NCI-H2171 treated with DMSO at 0.1 percent for 48 hours (cell line): Measurements from ENCODE around the gene RNF20.
"Not testable (repeated sequence)": the region's sequence is repeated elsewhere in the genome, so short reads cannot be mapped to it uniquely, and the experiment has no call there.

ENCODE experiments used
- DNase-seq: peaks from one replicate; lab custom pipeline; 2025; lab: John Stamatoyannopoulos, UW

Gene RNF20

GRCh38 chr9:101530076-101530711 lies 3.5 kb upstream of the RNF20 start:
- peak; percentile 65 for DNase-seq

GRCh38 chr9:101536351-101536750 lies 2.7 kb downstream of the RNF20 start:
- DNase-seq: no peak

GRCh38 chr9:101536938-101537337 lies 3.3 kb downstream of the RNF20 start:
- no peak for DNase-seq

- DNase-seq: no peak
These were observed 6.4 kb downstream of the RNF20 start for GRCh38 chr9:101540069-101540468.

- DNase-seq: no peak
These were observed 9.6 kb downstream of the RNF20 start for GRCh38 chr9:101543098-101543735.

- not testable (repeated sequence) for DNase-seq
These were observed 15.9 kb downstream of the RNF20 start for GRCh38 chr9:101549472-101550098.

GRCh38 chr9:101561740-101562139 lies 28.1 kb downstream of the RNF20 start:
- DNase-seq: no peak

- no peak for DNase-seq
These were observed 29.3 kb downstream of the RNF20 start for GRCh38 chr9:101562966-101563365.

- no peak for DNase-seq
These were observed 30.6 kb downstream of the RNF20 start for GRCh38 chr9:101564252-101564651.

GRCh38 chr9:101566904-101567724 lies 33.5 kb downstream of the RNF20 start:
- DNase-seq: no peak

GRCh38 chr9:101567725-101568350 lies 34.2 kb downstream of the RNF20 start:
- DNase-seq: no peak

GRCh38 chr9:101569741-101570501 lies 36.3 kb downstream of the RNF20 start:
- DNase-seq: no peak

GRCh38 chr9:101571114-101571513 lies 37.5 kb downstream of the RNF20 start:
- DNase-seq: no peak

- DNase-seq: no peak
These were observed 38.7 kb downstream of the RNF20 start for GRCh38 chr9:101572316-101572715.

GRCh38 chr9:101574731-101575333 lies 41.2 kb downstream of the RNF20 start:
- no peak for DNase-seq

GRCh38 chr9:101578378-101578777 lies 44.7 kb downstream of the RNF20 start:
- DNase-seq: no peak

GRCh38 chr9:101579711-101580545 lies 46.3 kb downstream of the RNF20 start:
- DNase-seq: no peak

- DNase-seq: peak; percentile 9
These were observed 48.9 kb downstream of the RNF20 start for GRCh38 chr9:101582553-101582952.

- no peak for DNase-seq
These were observed 52.1 kb downstream of the RNF20 start for GRCh38 chr9:101585740-101586139.

GRCh38 chr9:101586651-101587050 lies 53.0 kb downstream of the RNF20 start:
- DNase-seq: no peak
